Body of pancreas (tissue), 4 donors: ENCODE measurements around the gene IRF2BP1.

ENCODE experiments used
- POLR2A ChIP-seq, 3 donors: fragments of 450-650 bp; IDR thresholded peaks; one replicate each; pipeline ENCODE4 v1.6.1; 2016; ENCODE audit warnings: antibody characterized with exemption in 3 of 3, mild to moderate bottlenecking in 2 of 3
- TF ChIP-seq, protein P1 (sequence below), 7 experiments: fragments of 450-650 bp in 4 of 7; fragments of 200-600 bp in 3 of 7; sonication (generic) in 3 of 7; IDR thresholded peaks; one replicate each; pipeline ENCODE4 v1.5.1; 2016 to 2019; ENCODE audit warnings: antibody characterized with exemption in 7 of 7

DNA sequence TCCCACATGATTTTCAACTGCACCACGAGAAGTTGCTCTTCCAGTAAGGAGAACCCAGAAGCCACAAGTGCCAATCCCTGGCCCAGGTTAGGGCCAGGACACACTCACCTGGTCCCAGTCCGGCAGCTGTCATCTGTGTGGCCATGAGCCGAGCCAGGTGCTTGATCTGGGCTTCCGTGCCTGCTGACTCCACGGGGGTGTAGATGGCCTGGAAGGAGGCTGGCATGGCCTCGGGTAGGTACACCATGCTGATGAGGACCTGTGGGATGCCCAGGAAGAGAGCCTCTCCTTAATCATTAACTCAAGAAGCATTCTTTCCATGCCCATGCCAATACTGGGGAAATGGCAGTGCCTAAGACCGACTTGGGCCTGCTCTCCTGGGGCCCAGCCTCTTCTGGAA lies 51.0 kb downstream of the IRF2BP1 start:
- TF ChIP-seq, protein P1, sequence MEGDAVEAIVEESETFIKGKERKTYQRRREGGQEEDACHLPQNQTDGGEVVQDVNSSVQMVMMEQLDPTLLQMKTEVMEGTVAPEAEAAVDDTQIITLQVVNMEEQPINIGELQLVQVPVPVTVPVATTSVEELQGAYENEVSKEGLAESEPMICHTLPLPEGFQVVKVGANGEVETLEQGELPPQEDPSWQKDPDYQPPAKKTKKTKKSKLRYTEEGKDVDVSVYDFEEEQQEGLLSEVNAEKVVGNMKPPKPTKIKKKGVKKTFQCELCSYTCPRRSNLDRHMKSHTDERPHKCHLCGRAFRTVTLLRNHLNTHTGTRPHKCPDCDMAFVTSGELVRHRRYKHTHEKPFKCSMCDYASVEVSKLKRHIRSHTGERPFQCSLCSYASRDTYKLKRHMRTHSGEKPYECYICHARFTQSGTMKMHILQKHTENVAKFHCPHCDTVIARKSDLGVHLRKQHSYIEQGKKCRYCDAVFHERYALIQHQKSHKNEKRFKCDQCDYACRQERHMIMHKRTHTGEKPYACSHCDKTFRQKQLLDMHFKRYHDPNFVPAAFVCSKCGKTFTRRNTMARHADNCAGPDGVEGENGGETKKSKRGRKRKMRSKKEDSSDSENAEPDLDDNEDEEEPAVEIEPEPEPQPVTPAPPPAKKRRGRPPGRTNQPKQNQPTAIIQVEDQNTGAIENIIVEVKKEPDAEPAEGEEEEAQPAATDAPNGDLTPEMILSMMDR (IDR thresholded peaks at IDR 0.05), result no peak
- TF ChIP-seq POLR2A (IDR thresholded peaks at IDR 0.05), result no peak
